CMK (cell line): ENCODE data around the gene CDH4.
A peak's percentile ranks its signal among the peaks of the same experiment; 100 is the strongest.
"Not testable (repeated sequence)": the region's sequence is repeated elsewhere in the genome, so short reads cannot be mapped to it uniquely, and the experiment has no call there.

Experiments used
- DNase-seq: peaks from one replicate; pipeline ENCODE4 v3.0.0-alpha.2; 2010; ENCODE audit warnings: low read depth

Gene CDH4

GRCh38 chr20:61459705-61460104, 207.6 kb downstream of the CDH4 start:
- DNase-seq, result no peak

DNA sequence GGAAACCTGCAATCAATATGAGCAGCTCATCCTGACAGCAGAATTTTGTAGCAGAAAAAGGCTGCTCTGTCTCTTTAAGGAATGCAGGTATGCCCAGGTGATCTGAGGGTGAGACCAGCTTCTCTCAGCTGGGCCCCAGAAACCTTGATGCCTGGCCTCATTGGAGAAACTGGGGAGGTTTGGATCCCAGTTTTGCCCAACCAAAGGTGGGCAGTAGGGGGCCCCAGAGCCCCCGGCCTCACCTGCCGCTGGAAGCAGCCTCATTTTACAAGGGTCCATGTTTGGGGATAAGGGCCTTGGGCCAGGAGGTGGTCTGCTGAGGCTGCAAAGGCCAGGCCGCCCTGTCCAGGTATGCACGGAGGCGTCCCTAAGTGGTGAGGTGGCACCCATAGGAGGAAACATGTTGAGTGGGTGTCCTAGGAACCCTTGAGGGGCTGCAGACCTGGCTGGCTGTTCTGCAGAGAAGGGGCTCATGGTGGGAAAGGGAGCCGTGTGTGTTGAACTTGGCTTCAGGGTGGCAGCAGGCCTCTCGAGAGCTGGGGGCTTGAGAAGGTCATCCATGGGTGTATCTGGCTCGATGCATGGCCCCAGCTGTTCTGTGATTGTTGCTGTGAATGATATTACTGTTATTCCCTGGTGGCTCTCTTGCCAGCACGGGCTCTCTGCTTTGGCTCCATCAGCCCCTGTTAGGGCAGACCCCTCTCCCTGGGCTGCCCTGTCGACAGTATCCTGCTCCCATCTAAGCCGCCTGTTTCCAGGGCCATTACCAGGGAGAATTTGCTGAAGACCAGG, 208.4 kb downstream of the CDH4 start:
- no peak for DNase-seq

DNA sequence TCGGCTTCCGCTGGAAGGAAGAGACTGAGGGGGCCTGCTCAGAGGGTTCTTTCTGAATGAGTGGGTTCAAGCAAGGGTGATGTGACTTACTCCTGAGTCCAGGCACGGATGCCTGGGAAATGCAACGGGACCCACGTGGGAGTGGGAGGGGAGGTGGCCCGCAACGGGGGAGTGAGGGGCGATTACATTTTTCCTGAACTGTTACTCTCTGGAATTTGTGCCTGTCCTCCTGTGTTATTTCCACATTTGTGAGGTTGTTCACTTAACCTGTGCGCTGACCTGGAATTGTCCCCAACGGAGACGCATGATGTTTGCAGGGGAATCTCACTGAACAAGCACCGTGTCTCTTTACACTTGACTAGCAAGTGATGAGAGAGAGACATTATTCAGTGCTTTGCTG, 209.4 kb downstream of the CDH4 start:
- no peak for DNase-seq

GRCh38 chr20:61464307-61465303, 212.5 kb downstream of the CDH4 start:
- DNase-seq, result no peak

DNA sequence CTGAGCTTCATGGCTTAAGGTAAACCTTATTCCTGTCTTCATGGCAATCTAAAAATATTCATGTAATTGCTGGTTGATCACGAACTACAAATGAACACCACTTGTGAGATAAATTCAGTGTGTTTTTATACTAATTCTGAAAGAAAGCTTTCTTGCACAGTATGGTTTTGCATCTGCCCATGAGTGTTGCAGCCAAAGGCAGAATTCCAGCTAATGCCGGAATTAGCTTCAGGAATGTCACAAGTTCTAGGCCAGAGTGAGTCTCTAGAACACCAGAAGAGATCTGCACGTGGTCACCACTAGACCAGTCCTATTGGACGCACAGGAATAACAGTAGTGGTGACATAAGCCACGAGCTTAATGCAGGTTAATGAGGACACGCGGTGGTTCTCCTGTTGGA, 223.7 kb downstream of the CDH4 start:
- no peak for DNase-seq

DNA sequence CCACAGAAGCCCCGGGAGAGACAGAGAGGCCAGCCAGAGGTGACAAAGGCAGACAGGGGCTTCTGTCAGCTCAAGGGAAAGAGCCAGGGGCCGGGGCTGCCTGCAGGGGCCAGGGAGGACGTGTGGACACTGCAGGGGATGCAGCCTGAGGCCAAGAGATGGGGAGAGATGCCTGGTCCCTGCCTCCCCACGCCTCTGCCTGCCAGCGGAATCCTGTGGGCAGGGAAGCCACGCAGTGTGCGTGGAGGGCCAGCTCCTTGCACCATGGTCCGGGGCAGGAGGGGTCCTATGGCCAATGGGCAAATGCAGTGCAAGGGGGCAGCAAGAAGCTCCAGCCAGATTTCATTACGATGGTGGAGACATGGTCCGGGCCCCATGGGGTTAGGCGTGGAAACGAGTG, 224.9 kb downstream of the CDH4 start:
- no peak for DNase-seq

- no peak for DNase-seq
Measured at GRCh38 chr20:61477451-61477861, 225.4 kb downstream of the CDH4 start.

DNA sequence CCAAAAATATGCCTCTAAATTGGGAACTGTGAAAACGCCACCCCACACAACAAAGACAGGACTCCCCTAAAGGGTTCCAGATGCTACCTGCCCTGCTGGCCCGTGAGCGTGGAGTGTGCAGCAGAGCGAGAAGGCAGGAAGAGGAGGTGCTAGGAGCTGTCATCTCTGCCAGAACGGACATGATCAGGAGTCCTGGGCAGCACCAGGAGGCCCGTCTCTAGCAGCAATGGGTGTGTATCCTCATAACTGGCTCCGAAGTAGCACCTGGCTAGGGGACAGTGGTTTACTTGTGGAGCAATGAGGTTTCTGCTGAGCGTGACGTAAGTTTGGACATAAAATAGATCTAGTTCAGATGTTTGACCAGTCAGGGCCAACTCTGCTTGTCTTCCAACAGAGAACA, 226.0 kb downstream of the CDH4 start:
- DNase-seq, result no peak

DNA sequence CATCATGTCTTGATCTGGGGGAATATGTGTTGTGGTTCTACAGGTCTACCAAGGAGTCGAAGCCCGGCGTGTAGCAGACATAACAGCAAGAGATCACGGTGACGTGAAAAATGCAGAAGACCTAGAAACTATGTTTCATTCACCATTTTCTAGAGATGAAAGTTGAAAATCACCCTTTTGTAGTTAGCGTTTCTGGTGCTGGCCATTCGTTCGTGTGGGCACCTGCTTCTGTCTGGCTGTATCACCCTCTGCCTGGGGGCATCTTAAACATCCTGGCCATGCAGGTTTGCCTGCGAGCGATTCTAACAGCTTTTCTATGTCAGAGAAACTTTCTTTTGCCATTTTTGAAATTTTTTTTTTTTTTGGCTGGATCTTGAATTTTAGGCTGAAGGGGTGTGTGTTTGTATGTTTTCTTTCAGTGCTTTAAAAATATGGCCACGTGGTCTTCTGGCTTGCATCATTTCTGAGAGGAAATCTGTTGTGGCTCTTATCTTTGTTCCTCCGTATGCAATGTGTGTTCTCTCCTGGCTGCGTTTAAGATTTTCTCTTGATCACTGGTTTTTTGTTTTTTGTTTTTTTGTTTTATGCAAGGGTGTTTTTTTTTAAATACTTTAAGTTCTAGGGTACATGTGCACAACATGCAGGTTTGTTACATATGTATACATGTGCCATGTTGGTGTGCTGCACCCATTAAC, 226.7 kb downstream of the CDH4 start:
- peak; percentile 27 for DNase-seq

GRCh38 chr20:61479433-61479832, 227.4 kb downstream of the CDH4 start:
- not testable (repeated sequence) for DNase-seq

- no peak for DNase-seq
Measured at GRCh38 chr20:61480158-61480825, 228.2 kb downstream of the CDH4 start.

- no peak for DNase-seq
Measured at GRCh38 chr20:61482056-61482887, 230.2 kb downstream of the CDH4 start.

GRCh38 chr20:61482901-61483300, 230.8 kb downstream of the CDH4 start:
- no peak for DNase-seq

DNA sequence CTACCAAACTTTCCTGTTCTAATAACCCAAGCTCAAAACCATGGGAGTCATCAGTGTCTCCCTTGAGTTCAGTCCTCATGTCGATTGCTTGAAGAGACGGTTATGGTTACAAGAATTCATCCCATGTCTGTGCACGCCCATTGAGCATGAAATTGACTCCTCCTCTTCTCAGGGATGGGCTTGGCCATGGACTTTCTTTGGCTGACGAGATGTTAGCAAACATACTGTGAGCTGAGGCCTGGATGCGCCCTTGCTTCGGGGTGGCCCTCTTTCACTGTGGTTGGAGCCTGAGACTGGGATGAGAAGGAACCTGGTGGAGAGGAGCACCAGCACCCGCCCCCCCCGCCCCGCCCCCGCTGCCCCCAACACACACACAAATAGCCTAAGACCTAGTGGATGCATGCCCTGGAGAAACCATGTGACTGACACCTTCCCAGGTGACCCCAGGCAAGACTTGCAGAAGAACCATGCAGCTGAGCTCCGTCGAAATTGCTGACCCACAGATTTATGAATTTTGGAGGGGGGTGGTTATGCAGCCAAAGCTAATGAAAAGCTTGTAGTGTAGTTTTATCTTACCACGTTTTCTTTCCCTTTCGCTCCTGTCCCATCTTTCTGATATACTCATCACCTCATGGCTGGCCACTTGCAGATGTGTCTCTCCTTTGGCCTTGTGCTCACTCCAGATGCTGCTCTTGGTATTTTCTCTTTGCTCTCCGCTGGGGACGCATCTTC, 231.4 kb downstream of the CDH4 start:
- DNase-seq, result no peak

- no peak for DNase-seq
Measured at GRCh38 chr20:61486198-61486597, 234.1 kb downstream of the CDH4 start.

DNA sequence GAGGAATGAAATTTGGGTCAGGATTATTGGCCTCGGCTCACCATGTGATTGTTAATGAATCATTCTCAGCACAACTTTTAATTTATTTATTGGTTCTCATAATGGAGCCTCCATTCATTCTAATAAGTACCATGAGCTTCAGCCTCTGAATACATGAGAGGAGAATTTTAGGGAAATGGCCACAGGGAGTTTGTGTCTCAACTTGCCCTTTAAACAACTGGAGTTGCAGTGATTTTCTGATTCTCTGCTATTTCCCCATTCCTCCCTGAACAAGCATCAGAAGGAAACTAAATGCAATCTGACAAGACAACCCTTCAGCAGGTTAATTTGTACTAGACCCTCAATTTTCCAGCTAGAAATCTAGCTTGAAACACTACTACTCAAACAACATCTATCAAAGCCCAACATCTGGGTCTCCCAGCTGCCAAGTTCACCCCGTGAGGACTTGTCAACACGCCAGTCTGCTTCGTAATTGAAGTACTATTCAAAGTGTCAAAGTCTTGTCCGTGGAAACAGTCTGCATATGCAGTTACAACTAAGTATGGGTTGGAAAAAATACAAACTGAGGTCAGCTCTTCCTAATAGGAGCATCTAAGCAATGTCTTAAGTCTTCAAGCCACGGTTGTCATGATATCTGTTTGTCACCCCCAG, 235.4 kb downstream of the CDH4 start:
- no peak for DNase-seq

- DNase-seq, result no peak
Measured at GRCh38 chr20:61487997-61488371, 235.9 kb downstream of the CDH4 start.

GRCh38 chr20:61490721-61491120, 238.7 kb downstream of the CDH4 start:
- DNase-seq, result no peak

GRCh38 chr20:61492065-61492464, 240.0 kb downstream of the CDH4 start:
- no peak for DNase-seq

GRCh38 chr20:61493798-61494305, 241.8 kb downstream of the CDH4 start:
- DNase-seq, result no peak
